MM.1S (cell line): ENCODE data around the gene LTBP1.

Experiments
- DNase-seq: peaks from one replicate; pipeline ENCODE4 v3.0.0-alpha.2; 2015
- H2AFZ ChIP-seq: fragments of 300-600 bp; sonication (generic); 2 replicates; pipeline ENCODE4 v1.6.0; 2016; ENCODE audit warnings: antibody characterized with exemption, low read length
- H3F3A ChIP-seq: fragments of 300-600 bp; sonication (generic); 2 replicates; pipeline ENCODE4 v1.6.1; 2016; ENCODE audit warnings: mild to moderate bottlenecking, antibody characterized with exemption, low read length, moderate library complexity, mixed read lengths; ENCODE audit not compliant: insufficient read depth
- H3K27ac ChIP-seq: fragments of 300-600 bp; sonication (generic); 2 replicates; pipeline ENCODE4 v1.5.1; 2016; ENCODE audit warnings: mild to moderate bottlenecking, low read length
- H3K27me3 ChIP-seq: fragments of 300-600 bp; sonication (generic); replicated peaks from 2 replicates; pipeline ENCODE4 v1.6.0; 2016; ENCODE audit warnings: low read length; ENCODE audit not compliant: insufficient read depth
- H3K36me3 ChIP-seq: fragments of 300-600 bp; sonication (generic); replicated peaks from 2 replicates; pipeline ENCODE4 v1.6.1; 2016; ENCODE audit warnings: mild to moderate bottlenecking, low read length, mixed read lengths; ENCODE audit not compliant: insufficient read depth
- H3K4me1 ChIP-seq: fragments of 300-600 bp; sonication (generic); 2 replicates; pipeline ENCODE4 v1.6.1; 2016; ENCODE audit warnings: low read length, mixed read lengths
- H3K4me2 ChIP-seq: fragments of 300-600 bp; sonication (generic); 2 replicates; pipeline ENCODE4 v1.6.0; 2016; ENCODE audit warnings: low read depth, low read length
- H3K4me3 ChIP-seq: fragments of 300-600 bp; sonication (generic); 2 replicates; pipeline ENCODE4 v1.5.1; 2016; ENCODE audit warnings: low read length, mixed read lengths
- H3K79me2 ChIP-seq: fragments of 300-600 bp; sonication (generic); 2 replicates; pipeline ENCODE4 v1.6.1; 2016; ENCODE audit warnings: mixed run types, low read length, mixed read lengths
- H3K9ac ChIP-seq: fragments of 300-600 bp; sonication (generic); 2 replicates; pipeline ENCODE4 v1.6.1; 2016; ENCODE audit warnings: low read length, mixed read lengths
- H3K9me2 ChIP-seq: fragments of 300-600 bp; sonication (generic); replicated peaks from 2 replicates; pipeline ENCODE4 v1.6.1; 2016; ENCODE audit warnings: mild to moderate bottlenecking, low read length, mixed read lengths; ENCODE audit not compliant: insufficient read depth
- H3K9me3 ChIP-seq: fragments of 300-600 bp; sonication (generic); replicated peaks from 2 replicates; pipeline ENCODE4 v1.6.1; 2016; ENCODE audit warnings: mild to moderate bottlenecking, low read length, mixed read lengths; ENCODE audit not compliant: insufficient read depth
- H4K20me1 ChIP-seq: fragments of 300-600 bp; sonication (generic); 2 replicates; pipeline ENCODE4 v1.6.1; 2016; ENCODE audit warnings: mild to moderate bottlenecking, low read length, moderate library complexity, mixed read lengths; ENCODE audit not compliant: insufficient read depth
- CTCF ChIP-seq: fragments of 300-600 bp; sonication (generic); IDR thresholded peaks from 2 replicates; pipeline ENCODE4 v1.5.1; 2016; ENCODE audit warnings: antibody characterized with exemption, low read length, mixed read lengths
- EZH2 ChIP-seq: fragments of 300-600 bp; sonication (generic); optimal IDR thresholded peaks from 2 replicates; pipeline ENCODE3; 2017; ENCODE audit warnings: low read depth, mild to moderate bottlenecking, antibody characterized with exemption, low read length, mixed read lengths
- EZH2phosphoT487 ChIP-seq: fragments of 300-600 bp; sonication (generic); IDR thresholded peaks from 2 replicates; pipeline ENCODE4 v1.6.1; 2018; ENCODE audit warnings: antibody characterized with exemption, low read length

LTBP1 gene

DNA sequence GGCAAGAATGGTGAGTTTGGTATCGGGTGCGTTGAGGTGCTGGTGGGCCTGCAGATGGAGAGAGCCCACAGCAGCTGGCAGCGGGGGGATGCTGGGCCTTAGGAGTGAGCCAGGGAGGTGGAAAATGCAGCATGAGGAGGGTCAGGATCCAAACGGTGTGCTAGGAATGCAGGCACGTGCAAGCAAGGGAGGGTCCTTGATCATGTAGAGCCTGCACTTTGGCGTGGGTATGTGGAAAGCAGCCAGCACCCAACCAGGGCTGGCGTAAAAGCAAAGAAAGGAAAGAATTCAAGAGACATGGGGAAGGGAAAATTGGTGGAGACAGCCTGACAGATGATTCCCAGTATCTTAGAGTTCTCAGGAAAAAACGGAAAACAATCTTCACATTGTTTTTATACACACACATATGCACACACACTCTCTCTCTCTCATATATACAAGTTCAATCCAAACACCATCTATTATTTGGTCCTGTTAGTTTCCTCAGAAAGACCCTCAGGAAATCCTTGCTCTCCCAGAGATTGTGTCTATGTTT, 46.3 kb downstream of the LTBP1 start:
- H4K20me1 ChIP-seq, result no peaks in the 10 kb centered on the region
- H3K4me3 ChIP-seq, result no peak overlapping the region
- H3K9me3 ChIP-seq, result no peaks in the 10 kb centered on the region
- H3K4me1 ChIP-seq, result no peaks in the 10 kb centered on the region
- H3K27ac ChIP-seq, result no peak overlapping the region
- no peak for DNase-seq
- no peaks in the 10 kb centered on the region for H3K9me2 ChIP-seq
- H3K79me2 ChIP-seq, result no peaks in the 10 kb centered on the region
- no peaks in the 10 kb centered on the region for H3K27me3 ChIP-seq
- H3K36me3 ChIP-seq, result no peaks in the 10 kb centered on the region
- no peak overlapping the region for H3K9ac ChIP-seq
- no peak overlapping the region for H2AFZ ChIP-seq
- H3F3A ChIP-seq, result no peaks in the 10 kb centered on the region
- no peak overlapping the region for H3K4me2 ChIP-seq
- TF ChIP-seq EZH2phosphoT487, result no peak
- TF ChIP-seq EZH2, result no peak
- TF ChIP-seq CTCF, result no peak

- no peaks in the 10 kb centered on the region for H3K79me2 ChIP-seq
- no peaks in the 10 kb centered on the region for H3K9me3 ChIP-seq
- no peaks in the 10 kb centered on the region for H3K27me3 ChIP-seq
- no peaks in the 10 kb centered on the region for H4K20me1 ChIP-seq
- H3K9me2 ChIP-seq, result no peaks in the 10 kb centered on the region
- TF ChIP-seq CTCF (no peak), EZH2 (no peak), EZH2phosphoT487 (no peak)
- no peaks in the 10 kb centered on the region for H3K36me3 ChIP-seq
- no peak overlapping the region for H3K27ac ChIP-seq
- H3K9ac ChIP-seq, result no peak overlapping the region
- no peak for DNase-seq
- no peaks in the 10 kb centered on the region for H3F3A ChIP-seq
- H3K4me2 ChIP-seq, result no peak overlapping the region
- H3K4me1 ChIP-seq, result no peaks in the 10 kb centered on the region
- no peak overlapping the region for H2AFZ ChIP-seq
- H3K4me3 ChIP-seq, result no peak overlapping the region
Observed at GRCh38 chr2:32997705-32998104, 51.0 kb downstream of the LTBP1 start.

GRCh38 chr2:33000986-33001385, 54.2 kb downstream of the LTBP1 start:
- TF ChIP-seq EZH2phosphoT487 (no peak), EZH2 (no peak), CTCF (no peak)
- Histone ChIP-seq H3K4me1 (no peaks in the 10 kb centered on the region), H3K36me3 (no peaks in the 10 kb centered on the region), H3K9ac (no peak overlapping the region), H3K9me2 (no peaks in the 10 kb centered on the region), H3K79me2 (no peaks in the 10 kb centered on the region), H3K4me3 (no peak overlapping the region), H3K27me3 (no peaks in the 10 kb centered on the region), H3K4me2 (no peak overlapping the region), H4K20me1 (no peaks in the 10 kb centered on the region), H3K9me3 (no peaks in the 10 kb centered on the region), H3F3A (no peaks in the 10 kb centered on the region), H3K27ac (no peak overlapping the region), H2AFZ (no peak overlapping the region)
- no peak for DNase-seq
